T-helper 1 cell treated with Interleukin-12 subunit alpha and Interleukin-12 subunit beta and Interleukin-4 antibody, amounts not matched to agents 30 μg/mL and 1 μg/mL, for 36 hours (primary cell): ENCODE data around the gene COL4A6.
"Not testable (repeated sequence)": the region's sequence is repeated elsewhere in the genome, so short reads cannot be mapped to it uniquely, and the experiment has no call there.

Source experiments
- H3K27ac Mint-ChIP-seq: one replicate; pipeline ENCODE4 v1.8.0; 2021; ENCODE audit warnings: mild to moderate bottlenecking, mixed read lengths
- H3K27me3 Mint-ChIP-seq: one replicate; pipeline ENCODE4 v1.8.0; 2021; ENCODE audit warnings: low read depth, mixed read lengths
- H3K36me3 Mint-ChIP-seq: one replicate; pipeline ENCODE4 v1.8.0; 2021; ENCODE audit warnings: low read depth, mixed read lengths
- H3K4me1 Mint-ChIP-seq: one replicate; pipeline ENCODE4 v1.8.0; 2021; ENCODE audit warnings: low read depth, mixed read lengths
- H3K4me3 Mint-ChIP-seq: one replicate; pipeline ENCODE4 v1.8.0; 2021; ENCODE audit warnings: mild to moderate bottlenecking, moderate library complexity, mixed read lengths
- H3K9me3 Mint-ChIP-seq: one replicate; pipeline ENCODE4 v1.8.0; 2021; ENCODE audit warnings: mixed read lengths

COL4A6 gene

DNA sequence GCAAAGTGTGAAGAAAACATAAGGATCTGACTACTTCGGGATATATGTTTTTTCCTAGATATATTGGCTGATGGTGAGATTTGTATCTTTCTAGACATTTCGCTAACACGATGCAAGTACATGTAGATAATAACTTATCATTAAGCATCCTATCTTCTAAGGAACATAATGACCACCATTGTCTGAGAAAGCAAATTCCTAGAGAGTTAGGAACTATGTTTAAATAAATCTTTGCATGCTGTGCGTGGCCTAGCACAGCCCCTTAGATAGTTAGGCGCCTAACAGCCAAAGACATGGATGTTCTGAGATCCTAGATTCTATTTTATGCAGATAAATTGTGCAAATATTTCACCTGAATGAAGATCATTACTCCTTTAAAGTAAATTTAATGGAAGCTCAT is 3.0 kb downstream of the COL4A6 start:
- no peak overlapping the region for H3K27ac Mint-ChIP-seq
- no peaks in the 10 kb centered on the region for H3K36me3 Mint-ChIP-seq
- H3K4me1 Mint-ChIP-seq, result no peaks in the 10 kb centered on the region
- no peaks in the 10 kb centered on the region for H3K9me3 Mint-ChIP-seq
- no peak overlapping the region for H3K4me3 Mint-ChIP-seq
- H3K27me3 Mint-ChIP-seq, result peaks cover 25% of the 10 kb centered on the region

DNA sequence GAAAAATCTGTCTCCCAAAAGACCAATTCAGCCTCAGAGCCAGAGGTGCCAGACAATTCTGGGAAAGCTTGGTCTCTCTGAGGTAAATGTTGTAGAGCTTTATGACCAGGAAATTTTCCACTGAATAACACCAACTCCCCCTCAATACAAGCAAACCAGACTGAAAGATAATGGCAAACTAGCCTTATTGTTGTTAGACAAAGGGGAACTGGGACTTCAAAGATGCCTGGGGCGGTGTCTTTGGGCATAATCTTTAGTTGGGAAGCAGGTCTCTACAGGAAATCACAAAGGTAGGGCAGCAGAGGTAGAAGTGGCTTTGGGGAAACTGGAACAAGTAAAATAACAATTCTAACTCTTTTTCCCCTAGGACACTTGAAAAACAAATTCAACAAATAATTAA is 12.0 kb downstream of the COL4A6 start:
- no peaks in the 10 kb centered on the region for H3K4me1 Mint-ChIP-seq
- H3K4me3 Mint-ChIP-seq, result no peak overlapping the region
- no peaks in the 10 kb centered on the region for H3K36me3 Mint-ChIP-seq
- H3K9me3 Mint-ChIP-seq, result no peaks in the 10 kb centered on the region
- H3K27ac Mint-ChIP-seq, result no peak overlapping the region
- H3K27me3 Mint-ChIP-seq, result no peaks in the 10 kb centered on the region

DNA sequence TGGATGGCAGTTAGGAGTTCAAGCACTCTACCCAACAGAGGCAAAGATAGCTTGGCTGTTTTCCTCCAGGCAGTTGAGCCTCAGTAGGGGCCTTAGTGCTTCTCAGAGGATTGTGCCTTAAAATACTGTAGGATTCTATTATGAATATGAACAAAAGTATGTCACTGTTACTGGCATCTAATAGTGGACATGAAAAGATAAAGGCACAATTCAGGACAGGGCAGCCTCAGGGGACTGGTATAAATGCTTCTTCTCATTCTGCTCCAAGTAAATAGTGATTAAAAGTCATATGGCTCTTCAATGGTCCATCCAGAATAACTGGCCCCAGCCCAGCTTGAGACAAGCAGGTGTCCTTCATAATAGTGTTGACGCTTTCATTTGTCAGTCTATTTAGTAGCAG is 17.7 kb downstream of the COL4A6 start:
- H3K4me3 Mint-ChIP-seq, result no peak overlapping the region
- H3K9me3 Mint-ChIP-seq, result no peaks in the 10 kb centered on the region
- no peaks in the 10 kb centered on the region for H3K27me3 Mint-ChIP-seq
- H3K4me1 Mint-ChIP-seq, result no peaks in the 10 kb centered on the region
- H3K27ac Mint-ChIP-seq, result no peak overlapping the region
- H3K36me3 Mint-ChIP-seq, result no peaks in the 10 kb centered on the region

DNA sequence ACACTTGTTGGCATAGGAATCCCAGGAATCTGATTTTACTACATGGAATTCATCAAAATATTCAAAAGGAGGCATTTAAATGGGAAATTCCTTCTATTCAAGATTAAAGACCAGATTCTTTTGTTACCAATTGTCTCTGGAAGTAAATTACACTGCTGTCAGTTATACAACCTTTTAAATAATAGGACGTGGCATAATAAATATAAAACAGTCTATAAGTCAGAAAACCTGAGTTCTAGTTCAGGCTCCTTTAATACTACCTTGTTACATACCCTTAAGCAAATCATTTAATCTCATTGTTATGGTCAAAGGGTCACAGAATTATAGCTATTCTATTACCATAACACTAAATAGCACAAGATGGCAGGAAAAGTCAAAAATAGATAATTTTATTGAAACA is 18.8 kb downstream of the COL4A6 start:
- no peaks in the 10 kb centered on the region for H3K4me1 Mint-ChIP-seq
- H3K27me3 Mint-ChIP-seq, result no peaks in the 10 kb centered on the region
- no peak overlapping the region for H3K4me3 Mint-ChIP-seq
- H3K9me3 Mint-ChIP-seq, result no peaks in the 10 kb centered on the region
- no peaks in the 10 kb centered on the region for H3K36me3 Mint-ChIP-seq
- no peak overlapping the region for H3K27ac Mint-ChIP-seq

DNA sequence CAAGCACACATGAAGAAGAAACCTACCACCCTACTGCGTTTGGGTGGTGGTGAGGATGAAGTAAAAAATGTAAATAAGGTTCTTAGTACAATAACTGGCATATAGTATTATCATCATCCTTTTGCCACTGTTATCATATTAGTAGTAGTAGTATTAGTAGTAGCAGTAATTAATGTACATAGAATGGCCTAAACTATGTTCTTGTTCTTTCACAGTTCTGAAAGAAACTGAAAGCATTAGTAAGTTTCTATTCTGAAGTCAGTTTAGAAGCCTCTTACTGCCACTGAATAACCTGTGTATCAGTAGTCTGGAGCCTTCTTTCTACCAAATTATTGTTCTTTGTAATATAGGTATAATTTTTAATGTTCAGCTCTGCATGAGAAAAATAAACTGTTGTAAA is 21.0 kb downstream of the COL4A6 start:
- H3K9me3 Mint-ChIP-seq, result no peaks in the 10 kb centered on the region

DNA sequence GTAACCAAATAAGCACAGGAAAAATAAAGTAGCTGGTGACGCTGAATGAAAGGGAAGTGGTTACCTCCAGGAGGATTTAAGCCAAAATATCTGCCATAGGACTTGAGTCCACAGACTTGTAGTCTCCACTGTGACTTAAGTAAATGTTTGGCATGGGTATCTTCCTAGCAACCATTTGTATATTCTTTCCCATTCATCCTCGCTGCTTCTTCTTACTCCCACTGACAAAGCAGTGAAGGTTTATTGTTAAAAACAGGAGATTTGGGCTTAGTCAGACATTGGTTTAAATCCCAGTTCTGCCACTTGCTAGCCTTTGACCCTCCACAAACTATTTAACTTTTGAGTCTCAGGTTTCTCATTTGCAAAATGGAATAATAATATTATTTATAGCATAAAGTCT is 22.3 kb downstream of the COL4A6 start:
- Mint-ChIP-seq H3K4me1 (no peaks in the 10 kb centered on the region), H3K27ac (no peak overlapping the region), H3K4me3 (no peak overlapping the region), H3K27me3 (no peaks in the 10 kb centered on the region), H3K9me3 (no peaks in the 10 kb centered on the region), H3K36me3 (no peaks in the 10 kb centered on the region)

More for the DNA sequence above, 21.0 kb downstream of the COL4A6 start:
- H3K27ac Mint-ChIP-seq, result no peak overlapping the region
- H3K4me3 Mint-ChIP-seq, result no peak overlapping the region
- no peaks in the 10 kb centered on the region for H3K36me3 Mint-ChIP-seq
- H3K27me3 Mint-ChIP-seq, result no peaks in the 10 kb centered on the region
- no peaks in the 10 kb centered on the region for H3K4me1 Mint-ChIP-seq

DNA sequence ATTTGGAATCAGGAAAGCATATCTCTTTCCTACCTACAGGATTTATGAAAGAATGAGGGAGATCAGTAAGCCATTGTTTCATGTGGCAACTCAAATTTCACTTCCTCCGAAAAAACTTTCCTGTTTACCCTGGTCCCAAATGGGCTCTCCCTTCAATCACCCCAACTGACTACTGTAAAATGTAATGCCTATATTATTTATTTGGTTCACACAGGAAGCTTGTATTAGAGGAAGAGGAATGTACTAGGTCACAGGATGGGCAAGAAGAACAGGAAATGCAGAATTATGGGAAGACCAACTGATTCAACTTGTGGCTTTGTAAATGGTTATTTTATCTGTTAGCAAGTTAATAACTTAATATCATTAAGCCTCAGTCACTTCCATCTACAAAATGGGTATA is 23.1 kb downstream of the COL4A6 start:
- no peak overlapping the region for H3K27ac Mint-ChIP-seq
- H3K36me3 Mint-ChIP-seq, result no peaks in the 10 kb centered on the region
- H3K9me3 Mint-ChIP-seq, result no peaks in the 10 kb centered on the region
- H3K27me3 Mint-ChIP-seq, result no peaks in the 10 kb centered on the region
- H3K4me3 Mint-ChIP-seq, result no peak overlapping the region
- no peaks in the 10 kb centered on the region for H3K4me1 Mint-ChIP-seq

DNA sequence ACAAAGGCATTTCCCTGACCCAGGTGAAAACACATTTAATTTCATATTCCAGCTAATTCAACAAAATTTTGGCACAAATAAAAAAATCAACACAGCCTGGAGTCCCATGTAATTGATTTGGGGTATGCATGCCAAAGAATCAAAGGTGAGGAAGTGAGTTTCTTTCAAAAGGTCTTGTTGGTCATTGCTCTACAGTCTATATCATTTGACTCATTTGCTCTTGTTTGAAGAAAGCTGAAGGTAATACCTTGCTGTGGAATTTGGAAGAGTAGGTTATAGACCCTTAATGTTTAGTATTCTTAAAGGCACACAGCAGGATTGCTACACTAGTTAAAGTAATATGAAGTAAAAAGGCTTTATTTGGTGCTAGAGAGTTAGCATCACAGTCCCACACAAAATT is 25.4 kb downstream of the COL4A6 start:
- Mint-ChIP-seq H3K4me1 (no peaks in the 10 kb centered on the region), H3K36me3 (no peaks in the 10 kb centered on the region), H3K27me3 (no peaks in the 10 kb centered on the region), H3K27ac (no peak overlapping the region), H3K9me3 (no peaks in the 10 kb centered on the region), H3K4me3 (no peak overlapping the region)

DNA sequence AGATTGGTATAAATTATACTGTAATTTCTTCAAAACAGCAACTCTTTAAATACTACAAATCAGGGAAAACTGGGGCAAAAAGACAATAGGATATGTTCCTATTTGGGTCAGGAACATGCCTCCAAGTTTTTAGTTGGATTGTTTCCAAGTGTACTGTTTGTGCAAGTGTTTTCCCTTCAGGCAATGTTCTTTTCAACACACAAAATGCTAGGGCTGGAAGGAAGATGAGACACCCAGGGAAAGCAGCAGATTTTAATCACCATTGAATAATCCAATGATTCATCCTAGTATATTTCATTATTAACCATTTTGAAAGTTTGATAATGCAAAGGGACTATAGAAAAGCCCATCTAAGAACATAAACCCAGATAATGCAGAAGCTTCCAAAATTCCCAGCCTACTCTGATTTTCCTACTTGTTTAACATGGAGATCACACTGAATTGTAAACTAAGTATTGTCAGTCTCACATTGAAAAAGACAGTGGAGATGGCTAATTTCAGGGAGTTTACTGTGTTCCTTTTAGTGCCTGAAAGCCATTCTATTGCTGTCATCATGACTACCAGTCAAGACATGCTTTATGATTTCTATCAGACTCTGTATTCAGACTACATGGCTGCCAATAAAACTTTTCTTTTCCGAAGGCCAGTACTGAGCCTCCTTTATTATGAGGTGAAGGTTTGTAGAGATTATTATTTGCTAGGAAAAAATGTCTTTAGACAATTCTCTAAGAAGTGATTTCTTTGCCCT is 38.6 kb downstream of the COL4A6 start:
- H3K9me3 Mint-ChIP-seq, result no peaks in the 10 kb centered on the region
- no peak overlapping the region for H3K4me3 Mint-ChIP-seq
- H3K4me1 Mint-ChIP-seq, result no peaks in the 10 kb centered on the region
- H3K27me3 Mint-ChIP-seq, result no peaks in the 10 kb centered on the region
- no peaks in the 10 kb centered on the region for H3K36me3 Mint-ChIP-seq
- no peak overlapping the region for H3K27ac Mint-ChIP-seq

DNA sequence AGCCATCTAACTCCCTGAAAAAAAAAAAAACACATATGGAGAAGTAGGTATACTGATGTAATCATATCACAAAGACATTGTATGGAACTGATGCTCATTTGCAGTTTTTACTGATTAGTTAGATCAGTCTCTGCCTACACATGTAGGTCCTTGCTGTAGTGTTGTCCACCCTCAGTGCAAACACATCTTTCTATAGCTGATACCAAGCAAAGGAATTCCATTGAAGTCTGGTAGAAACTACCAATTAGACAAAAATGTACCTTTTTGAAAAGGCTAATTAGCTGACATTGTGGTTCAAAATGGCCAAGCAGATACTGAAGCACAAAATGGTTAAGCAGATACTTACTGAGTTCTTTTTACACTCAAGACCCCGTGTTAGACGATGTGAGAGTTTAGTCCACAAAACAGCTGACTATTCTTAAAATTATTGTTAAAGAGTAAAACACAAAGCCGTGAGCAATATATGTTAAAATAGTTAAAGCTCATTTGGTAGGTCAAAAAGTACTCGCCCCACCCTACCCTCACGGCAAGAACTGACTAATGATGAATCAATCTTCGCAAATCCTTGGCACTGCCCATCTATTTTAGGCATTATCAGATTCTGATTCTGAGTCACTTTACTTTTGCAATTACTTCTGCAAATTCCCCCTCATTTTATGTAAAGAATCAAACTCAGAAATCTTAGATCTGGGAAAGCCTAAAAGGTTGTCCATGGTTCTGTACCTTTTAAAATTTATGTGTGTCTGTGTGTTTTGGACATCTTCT is 40.4 kb downstream of the COL4A6 start:
- H3K4me1 Mint-ChIP-seq, result no peaks in the 10 kb centered on the region
- H3K36me3 Mint-ChIP-seq, result no peaks in the 10 kb centered on the region
- H3K27me3 Mint-ChIP-seq, result no peaks in the 10 kb centered on the region
- no peak overlapping the region for H3K27ac Mint-ChIP-seq
- no peak overlapping the region for H3K4me3 Mint-ChIP-seq
- H3K9me3 Mint-ChIP-seq, result no peaks in the 10 kb centered on the region

DNA sequence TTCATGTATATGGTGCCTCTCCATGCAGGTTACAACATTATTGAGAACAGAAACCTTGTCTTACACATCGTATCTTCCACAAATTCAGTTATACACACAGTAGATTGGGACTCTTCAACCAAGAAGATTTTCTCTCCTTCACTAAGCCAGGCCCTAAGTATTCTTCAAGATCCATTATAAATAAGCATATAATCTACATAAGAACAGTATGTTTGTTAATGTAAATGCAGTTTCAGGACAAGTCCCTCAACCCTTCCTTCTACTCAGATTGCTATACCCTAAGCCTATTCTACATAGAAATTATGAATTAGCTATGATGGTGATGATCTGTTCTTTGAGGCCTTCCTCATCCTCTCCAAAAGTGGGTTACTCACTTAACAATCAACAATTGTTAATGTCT is 41.2 kb downstream of the COL4A6 start:
- Mint-ChIP-seq H3K4me3 (no peak overlapping the region), H3K27me3 (no peaks in the 10 kb centered on the region), H3K4me1 (no peaks in the 10 kb centered on the region), H3K36me3 (no peaks in the 10 kb centered on the region), H3K27ac (no peak overlapping the region), H3K9me3 (no peaks in the 10 kb centered on the region)

DNA sequence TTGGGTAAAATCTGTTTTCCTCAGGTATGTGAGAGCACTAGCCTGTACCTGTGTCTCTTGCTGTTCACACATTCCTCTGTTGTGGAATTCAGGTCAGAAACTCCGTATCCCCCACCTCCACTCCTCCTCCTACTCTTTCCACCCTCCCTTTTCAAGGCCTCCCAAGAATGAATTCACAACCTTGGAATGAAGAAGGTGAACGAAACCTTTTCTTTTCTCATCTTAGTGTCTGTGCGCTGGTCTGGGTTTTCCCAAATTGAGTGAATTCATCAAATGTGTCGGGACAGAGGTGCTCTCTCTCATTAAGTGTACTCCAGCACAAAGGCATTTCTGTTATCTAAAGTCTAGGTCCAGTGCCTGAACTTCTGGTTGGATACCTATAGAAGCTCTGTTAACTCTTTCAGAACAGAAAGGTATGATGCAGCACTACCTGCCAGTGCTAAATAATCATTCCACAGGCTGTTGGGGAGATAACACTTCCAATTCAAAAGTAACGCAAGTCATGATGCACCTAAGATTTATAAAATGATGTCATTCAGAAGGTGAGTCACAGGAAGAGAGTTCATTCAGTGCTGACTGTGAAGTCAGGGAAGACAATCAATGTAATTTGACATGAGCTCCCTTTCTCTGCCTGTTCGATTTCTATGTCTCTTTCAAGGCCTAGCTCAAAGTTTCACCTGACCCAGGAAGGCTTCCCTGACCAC is 41.9 kb downstream of the COL4A6 start:
- no peaks in the 10 kb centered on the region for H3K9me3 Mint-ChIP-seq
- H3K27me3 Mint-ChIP-seq, result no peaks in the 10 kb centered on the region
- H3K27ac Mint-ChIP-seq, result no peak overlapping the region
- H3K36me3 Mint-ChIP-seq, result no peaks in the 10 kb centered on the region
- no peak overlapping the region for H3K4me3 Mint-ChIP-seq
- H3K4me1 Mint-ChIP-seq, result no peaks in the 10 kb centered on the region

DNA sequence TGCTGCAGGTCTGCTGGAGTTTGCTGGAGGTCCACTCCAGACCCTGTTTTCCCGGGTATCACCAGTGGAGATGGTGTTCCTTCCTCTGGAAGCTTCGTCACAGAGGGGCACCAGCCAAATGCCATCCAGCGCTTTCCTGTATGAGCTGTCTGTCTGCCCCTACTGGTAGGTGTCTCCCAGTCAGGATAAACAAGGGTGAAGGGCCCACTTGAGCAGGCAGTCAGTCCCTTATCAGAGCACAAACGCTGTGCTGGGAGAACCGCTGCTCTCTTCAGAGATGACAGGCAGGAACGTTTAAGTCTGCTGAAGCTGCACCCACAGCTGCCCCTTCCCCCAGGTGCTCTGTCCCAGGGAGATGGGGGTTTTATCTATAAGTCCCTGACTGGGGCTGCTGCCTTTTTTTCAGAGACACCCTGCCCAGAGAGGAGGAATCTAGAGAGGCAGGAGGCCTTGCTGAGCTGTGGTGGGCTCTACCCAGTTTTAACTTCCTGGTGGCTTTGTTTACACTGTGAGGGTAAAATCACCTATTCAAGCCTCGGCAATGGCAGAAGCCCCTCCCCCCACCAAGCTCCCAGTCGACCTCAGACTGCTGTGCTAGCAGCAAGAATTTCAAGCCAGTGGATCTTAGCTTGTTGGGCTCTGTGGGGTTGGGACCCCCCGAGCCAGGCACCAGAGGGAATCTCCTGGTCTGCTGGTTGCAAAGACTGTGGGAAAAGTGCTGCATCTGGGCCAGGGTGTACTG is 47.1 kb downstream of the COL4A6 start:
- not testable (repeated sequence) for H3K4me3 Mint-ChIP-seq, H3K27me3 Mint-ChIP-seq, H3K4me1 Mint-ChIP-seq, H3K27ac Mint-ChIP-seq, H3K36me3 Mint-ChIP-seq, H3K9me3 Mint-ChIP-seq

DNA sequence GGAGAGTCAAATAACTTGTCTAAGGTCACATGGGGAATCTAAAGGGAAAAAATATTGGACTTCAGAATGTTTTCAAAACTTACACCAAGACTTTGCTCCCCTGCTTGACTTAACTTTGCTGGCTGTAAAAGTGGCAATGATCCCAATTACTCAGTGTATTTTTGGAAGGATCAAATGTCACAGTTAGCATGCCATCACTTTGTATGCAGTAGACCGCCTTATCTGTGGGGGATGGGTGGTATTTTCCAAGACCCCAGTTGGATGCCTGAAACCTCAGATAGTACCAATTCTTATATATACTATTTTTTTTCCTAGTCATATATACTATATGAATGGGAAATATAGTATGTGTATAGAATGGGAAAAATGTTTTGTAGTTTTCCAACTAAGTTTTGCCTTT is 53.4 kb downstream of the COL4A6 start:
- Mint-ChIP-seq H3K4me3 (no peak overlapping the region), H3K27ac (no peak overlapping the region), H3K36me3 (no peaks in the 10 kb centered on the region), H3K4me1 (no peaks in the 10 kb centered on the region), H3K27me3 (no peaks in the 10 kb centered on the region), H3K9me3 (no peaks in the 10 kb centered on the region)
